ENCODE results near the gene ARHGEF10L.

ARHGEF10L gene

DNA sequence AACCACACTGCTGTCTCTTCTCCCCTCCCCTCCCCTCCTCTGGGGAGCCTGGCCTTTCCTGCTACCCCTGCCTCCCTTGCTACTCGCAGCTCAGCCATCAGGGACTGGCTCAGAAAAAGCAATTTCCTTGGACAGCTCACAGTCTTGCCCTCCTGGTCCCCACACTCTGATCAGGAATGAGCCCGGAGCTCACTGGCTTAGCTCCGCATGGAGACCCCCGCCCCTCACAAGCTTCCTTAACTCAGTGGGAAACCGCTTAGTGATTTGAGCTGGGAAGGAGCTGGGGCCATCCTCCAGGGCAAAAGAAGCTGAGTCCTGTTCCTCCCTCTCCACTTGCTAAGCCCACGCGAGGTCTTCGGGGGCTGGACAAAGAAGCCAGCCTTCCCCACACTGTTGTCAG lies 145.3 kb downstream of the ARHGEF10L start:
- ChIA-PET CTCF (no interaction called here), POLR2A (ENCODE audit: low non-redundant PET) (no interaction called here)
- no peak for DNase-seq (ENCODE audit: low spot score)
- TF ChIP-seq, protein P1, sequence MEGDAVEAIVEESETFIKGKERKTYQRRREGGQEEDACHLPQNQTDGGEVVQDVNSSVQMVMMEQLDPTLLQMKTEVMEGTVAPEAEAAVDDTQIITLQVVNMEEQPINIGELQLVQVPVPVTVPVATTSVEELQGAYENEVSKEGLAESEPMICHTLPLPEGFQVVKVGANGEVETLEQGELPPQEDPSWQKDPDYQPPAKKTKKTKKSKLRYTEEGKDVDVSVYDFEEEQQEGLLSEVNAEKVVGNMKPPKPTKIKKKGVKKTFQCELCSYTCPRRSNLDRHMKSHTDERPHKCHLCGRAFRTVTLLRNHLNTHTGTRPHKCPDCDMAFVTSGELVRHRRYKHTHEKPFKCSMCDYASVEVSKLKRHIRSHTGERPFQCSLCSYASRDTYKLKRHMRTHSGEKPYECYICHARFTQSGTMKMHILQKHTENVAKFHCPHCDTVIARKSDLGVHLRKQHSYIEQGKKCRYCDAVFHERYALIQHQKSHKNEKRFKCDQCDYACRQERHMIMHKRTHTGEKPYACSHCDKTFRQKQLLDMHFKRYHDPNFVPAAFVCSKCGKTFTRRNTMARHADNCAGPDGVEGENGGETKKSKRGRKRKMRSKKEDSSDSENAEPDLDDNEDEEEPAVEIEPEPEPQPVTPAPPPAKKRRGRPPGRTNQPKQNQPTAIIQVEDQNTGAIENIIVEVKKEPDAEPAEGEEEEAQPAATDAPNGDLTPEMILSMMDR (conservative IDR thresholded peaks at IDR 0.05; ENCODE audit: low read depth): no peak
- H3K27ac ChIP-seq: no peak overlapping the region

GRCh38 chr1:17686258-17686657 lies 146.8 kb downstream of the ARHGEF10L start:
- H3K27ac ChIP-seq: no peak overlapping the region
- POLR2A ChIA-PET (ENCODE audit: low non-redundant PET): no interaction called here
- DNase-seq (ENCODE audit: low spot score): no peak
- TF ChIP-seq, protein P1 (conservative IDR thresholded peaks at IDR 0.05; ENCODE audit: low read depth): no peak
- CTCF ChIA-PET: no interaction called here

GRCh38 chr1:17687145-17687544 lies 147.6 kb downstream of the ARHGEF10L start:
- DNase-seq (ENCODE audit: low spot score): no peak
- H3K27ac ChIP-seq: no peak overlapping the region
- ChIA-PET POLR2A (ENCODE audit: low non-redundant PET) (no interaction called here), CTCF (interaction anchor here (0.5 to 0.6 kb wide), 3 partner anchors 50 to 897 kb away, joined by 3 to 4 read pairs (median 3); no protein-coding TSS in a partner anchor)
- TF ChIP-seq, protein P1 (conservative IDR thresholded peaks at IDR 0.05; ENCODE audit: low read depth): no peak

DNA sequence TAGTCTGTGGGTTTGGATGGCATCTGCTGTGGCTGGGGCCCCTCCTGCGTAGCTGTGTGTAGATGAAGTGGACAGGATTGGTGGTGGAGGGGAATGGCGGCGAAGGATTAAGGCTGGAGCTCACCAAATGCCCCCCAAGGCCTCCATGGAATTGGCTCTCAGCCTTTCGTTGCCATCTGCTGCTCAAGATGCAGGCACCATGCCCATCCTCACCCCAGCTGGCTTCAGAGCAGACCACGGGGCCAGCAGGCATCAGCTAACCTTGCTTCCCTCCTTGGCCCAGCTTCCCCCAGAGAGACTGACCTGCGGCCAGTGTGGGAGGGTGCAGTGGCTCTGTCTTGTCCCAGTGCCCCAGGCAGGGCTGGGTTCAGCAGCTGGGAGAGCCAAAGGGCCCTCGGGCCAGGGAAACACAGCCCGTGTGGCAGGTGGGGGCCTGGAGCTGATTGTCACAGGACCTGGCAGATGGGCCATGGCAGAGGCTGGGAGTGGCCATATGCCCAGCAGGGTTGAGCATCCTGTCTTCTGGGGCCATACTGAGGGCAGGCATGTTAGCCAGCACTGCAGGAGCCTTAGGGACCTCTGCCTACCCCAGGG lies 148.8 kb downstream of the ARHGEF10L start:
- H3K27ac ChIP-seq: no peak overlapping the region
- ChIA-PET CTCF (interaction anchor here (0.7 kb wide), 1 partner anchor 38 kb away, joined by 4 read pairs; no protein-coding TSS in a partner anchor), POLR2A (ENCODE audit: low non-redundant PET) (interaction anchor here (0.5 kb wide), 1 partner anchor 1149 kb away, joined by 3 read pairs; no protein-coding TSS in a partner anchor)
- TF ChIP-seq, protein P1 (conservative IDR thresholded peaks at IDR 0.05; ENCODE audit: low read depth): no peak
- no peak for DNase-seq (ENCODE audit: low spot score)

DNA sequence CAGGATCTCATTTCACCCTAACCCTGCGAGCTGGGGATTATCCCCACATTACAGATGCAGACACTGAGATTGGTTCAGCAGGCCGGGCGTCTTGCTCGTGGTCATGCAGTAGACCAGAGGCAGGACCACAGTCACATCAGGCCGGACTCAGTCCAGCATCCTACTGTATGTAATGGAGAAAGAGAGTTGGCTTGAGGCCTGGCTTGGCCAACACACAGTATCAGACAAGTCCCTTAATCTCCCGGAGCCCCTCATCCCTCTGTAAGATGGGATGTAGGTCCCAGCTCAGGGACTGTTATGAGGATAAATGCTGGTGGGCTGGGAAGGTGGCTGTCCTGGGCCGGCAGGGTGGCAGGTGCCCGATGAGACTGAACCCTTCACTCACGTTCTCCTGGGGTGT lies 149.5 kb downstream of the ARHGEF10L start:
- DNase-seq (ENCODE audit: low spot score): no peak
- CTCF ChIA-PET: no interaction called here
- POLR2A ChIA-PET (ENCODE audit: low non-redundant PET): no interaction called here
- TF ChIP-seq, protein P1 (conservative IDR thresholded peaks at IDR 0.05; ENCODE audit: low read depth): no peak
- H3K27ac ChIP-seq: no peak overlapping the region

DNA sequence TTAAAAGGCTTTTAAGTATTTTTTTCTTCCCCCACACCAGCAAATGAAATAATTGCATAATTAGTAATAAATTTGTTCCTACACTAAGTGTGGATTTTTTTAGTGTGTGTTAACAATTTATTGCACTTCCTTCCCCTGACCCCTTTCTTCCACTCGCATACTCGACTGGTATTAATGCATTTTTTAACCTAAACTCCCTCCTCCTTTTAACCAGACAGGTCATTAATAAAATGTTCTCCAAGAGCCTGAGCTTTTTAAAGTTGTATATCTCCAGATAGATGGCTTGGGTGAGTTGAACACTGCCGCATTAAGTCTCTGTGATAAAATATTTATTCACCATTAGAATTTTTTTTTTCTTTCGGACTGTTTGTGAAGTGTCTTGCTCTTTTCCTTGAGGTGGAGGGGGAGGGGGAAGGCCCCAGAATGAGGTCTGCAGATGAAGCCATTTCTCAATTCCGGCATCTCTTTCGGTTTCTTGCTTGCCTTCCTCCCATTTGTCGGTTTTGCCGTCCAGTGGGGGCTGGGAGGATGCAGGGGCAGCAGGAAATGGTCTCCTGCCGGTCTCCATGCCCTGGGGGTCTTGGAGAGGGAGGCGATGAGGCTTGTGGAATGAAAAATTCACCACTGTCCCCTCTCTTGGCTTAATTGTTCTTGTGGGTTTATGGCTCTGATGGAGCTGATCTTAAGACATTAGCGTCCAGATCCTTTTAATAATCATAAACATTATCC lies 151.6 kb downstream of the ARHGEF10L start:
- TF ChIP-seq, protein P1 (conservative IDR thresholded peaks at IDR 0.05; ENCODE audit: low read depth): no peak
- POLR2A ChIA-PET (ENCODE audit: low non-redundant PET): no interaction called here
- DNase-seq (ENCODE audit: low spot score): no peak
- H3K27ac ChIP-seq: no peak overlapping the region
- CTCF ChIA-PET: interaction anchor here (1.8 kb wide), 1 partner anchor 29 kb away, joined by 6 read pairs; no protein-coding TSS in a partner anchor
